ENCODE measurements around the gene SPIRE1.
A peak's percentile ranks its signal among the peaks of the same experiment; 100 is the strongest.

SPIRE1 gene

DNA sequence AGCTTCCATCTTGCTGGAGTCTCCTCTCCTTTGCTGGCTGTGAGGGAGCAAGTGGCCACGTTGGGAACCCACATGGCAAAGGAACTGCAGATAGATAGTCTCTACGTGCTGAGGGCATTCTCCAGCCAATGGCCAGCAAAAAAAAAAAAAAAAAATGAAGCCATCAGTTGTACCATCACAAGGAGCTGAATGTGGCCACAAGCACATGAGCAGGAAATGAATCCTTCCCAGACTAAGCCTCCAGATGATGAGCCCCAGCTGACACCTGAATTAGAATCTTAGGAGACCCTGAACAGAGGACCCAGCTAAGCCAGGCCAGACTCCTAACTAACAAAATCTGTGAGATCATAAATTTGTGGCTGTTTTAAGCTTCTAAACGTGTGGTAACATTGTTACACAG is 57.9 kb downstream of the SPIRE1 start:
- H3K4me3 ChIP-seq (ENCODE audit: low read depth, low read length): no peak overlapping the region
- DNase-seq (ENCODE audit: low read depth): no peak
- TF ChIP-seq, protein P1, sequence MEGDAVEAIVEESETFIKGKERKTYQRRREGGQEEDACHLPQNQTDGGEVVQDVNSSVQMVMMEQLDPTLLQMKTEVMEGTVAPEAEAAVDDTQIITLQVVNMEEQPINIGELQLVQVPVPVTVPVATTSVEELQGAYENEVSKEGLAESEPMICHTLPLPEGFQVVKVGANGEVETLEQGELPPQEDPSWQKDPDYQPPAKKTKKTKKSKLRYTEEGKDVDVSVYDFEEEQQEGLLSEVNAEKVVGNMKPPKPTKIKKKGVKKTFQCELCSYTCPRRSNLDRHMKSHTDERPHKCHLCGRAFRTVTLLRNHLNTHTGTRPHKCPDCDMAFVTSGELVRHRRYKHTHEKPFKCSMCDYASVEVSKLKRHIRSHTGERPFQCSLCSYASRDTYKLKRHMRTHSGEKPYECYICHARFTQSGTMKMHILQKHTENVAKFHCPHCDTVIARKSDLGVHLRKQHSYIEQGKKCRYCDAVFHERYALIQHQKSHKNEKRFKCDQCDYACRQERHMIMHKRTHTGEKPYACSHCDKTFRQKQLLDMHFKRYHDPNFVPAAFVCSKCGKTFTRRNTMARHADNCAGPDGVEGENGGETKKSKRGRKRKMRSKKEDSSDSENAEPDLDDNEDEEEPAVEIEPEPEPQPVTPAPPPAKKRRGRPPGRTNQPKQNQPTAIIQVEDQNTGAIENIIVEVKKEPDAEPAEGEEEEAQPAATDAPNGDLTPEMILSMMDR (conservative IDR thresholded peaks at IDR 0.05; ENCODE audit: low read depth, low read length): no peak

DNA sequence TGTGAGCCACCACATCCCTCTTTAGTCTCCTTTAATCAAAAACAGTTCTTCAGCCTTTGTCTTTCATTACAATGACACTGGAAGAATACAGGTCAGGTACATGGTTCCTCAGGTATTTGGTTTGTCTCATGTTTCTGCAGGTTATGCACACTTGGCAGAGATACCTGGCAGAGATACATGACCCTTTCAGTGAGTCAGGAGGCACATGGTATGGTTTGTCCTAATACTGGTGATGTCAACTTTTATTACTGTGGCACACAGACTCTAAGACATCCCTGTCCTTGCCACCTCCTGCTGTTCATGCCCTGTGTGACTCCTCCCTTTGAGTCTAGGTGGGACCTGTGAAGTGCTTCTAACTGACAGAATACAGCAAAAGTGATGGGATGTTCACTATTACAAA is 58.4 kb downstream of the SPIRE1 start:
- TF ChIP-seq, protein P1 (conservative IDR thresholded peaks at IDR 0.05; ENCODE audit: low read depth, low read length): no peak
- no peak overlapping the region for H3K4me3 ChIP-seq (ENCODE audit: low read depth, low read length)
- DNase-seq (ENCODE audit: low read depth): no peak

GRCh38 chr18:12598181-12598930 is 59.6 kb downstream of the SPIRE1 start:
- peak; percentile 62 for DNase-seq (ENCODE audit: low read depth)
- no peak overlapping the region for H3K4me3 ChIP-seq (ENCODE audit: low read depth, low read length)

DNA sequence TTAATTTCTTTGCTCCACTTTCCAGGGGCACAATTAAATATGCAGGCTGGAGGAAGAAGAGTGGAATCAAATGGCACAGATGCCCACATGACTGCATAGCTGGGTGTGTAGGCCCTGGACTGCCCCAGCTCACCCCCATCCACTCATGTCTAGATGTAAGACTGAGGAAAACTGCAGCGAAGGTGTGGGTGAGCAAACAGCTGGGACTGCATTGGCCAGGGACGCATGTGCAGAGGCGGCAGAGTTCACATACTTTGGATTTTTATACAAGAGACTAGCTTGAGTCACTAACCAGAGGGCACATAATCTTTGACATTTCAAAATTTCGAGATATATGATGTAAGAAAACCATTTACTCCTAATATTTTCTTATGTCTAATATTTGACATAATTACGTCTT is 60.1 kb downstream of the SPIRE1 start:
- TF ChIP-seq, protein P1 (conservative IDR thresholded peaks at IDR 0.05; ENCODE audit: low read depth, low read length): no peak
- H3K4me3 ChIP-seq (ENCODE audit: low read depth, low read length): no peak overlapping the region
- DNase-seq (ENCODE audit: low read depth): peak; percentile 95

More at GRCh38 chr18:12598181-12598930, 59.6 kb downstream of the SPIRE1 start:
- TF ChIP-seq, protein P1 (conservative IDR thresholded peaks at IDR 0.05; ENCODE audit: low read depth, low read length): no peak

- TF ChIP-seq, protein P1 (conservative IDR thresholded peaks at IDR 0.05; ENCODE audit: low read depth, low read length): no peak
- no peak overlapping the region for H3K4me3 ChIP-seq (ENCODE audit: low read depth, low read length)
- no peak for DNase-seq (ENCODE audit: low read depth)
Measured at GRCh38 chr18:12595571-12596255, 62.2 kb downstream of the SPIRE1 start.

DNA sequence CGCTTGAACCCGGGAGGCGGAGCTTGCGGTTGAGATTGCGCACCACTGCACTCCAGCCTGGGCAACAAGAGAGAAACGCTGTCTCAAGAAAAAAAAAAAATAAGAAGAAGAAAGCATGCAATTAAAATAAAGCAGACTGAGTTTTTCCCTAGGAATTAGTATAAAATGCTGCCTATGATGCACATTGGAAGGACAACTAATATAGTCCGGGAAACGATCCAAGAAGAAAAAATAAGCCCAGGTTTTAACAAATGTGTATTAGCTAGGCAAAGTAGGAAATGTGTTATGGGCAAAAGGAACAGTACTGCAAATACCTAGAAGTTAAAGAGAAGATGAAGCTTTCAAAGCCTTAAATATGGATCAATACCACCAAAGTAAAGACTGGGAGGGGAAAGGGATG is 64.0 kb downstream of the SPIRE1 start:
- no peak for DNase-seq (ENCODE audit: low read depth)
- no peak overlapping the region for H3K4me3 ChIP-seq (ENCODE audit: low read depth, low read length)
- TF ChIP-seq, protein P1 (conservative IDR thresholded peaks at IDR 0.05; ENCODE audit: low read depth, low read length): no peak

Data from choroid plexus epithelial cell (primary cell).